ENCODE results near the gene NCOR1. TPM values are rescaled to one million over a fixed set of nuclear protein-coding genes. Genes with fewer than 3 reads are reported as not detected.

The NCOR1 gene
- total and polyA plus RNA-seq, 2 of the 13 experiments (the other 11 are each of a cell fraction or from before 2014, with no cell fraction given), result 57.0 to 71.7 TPM

DNA sequence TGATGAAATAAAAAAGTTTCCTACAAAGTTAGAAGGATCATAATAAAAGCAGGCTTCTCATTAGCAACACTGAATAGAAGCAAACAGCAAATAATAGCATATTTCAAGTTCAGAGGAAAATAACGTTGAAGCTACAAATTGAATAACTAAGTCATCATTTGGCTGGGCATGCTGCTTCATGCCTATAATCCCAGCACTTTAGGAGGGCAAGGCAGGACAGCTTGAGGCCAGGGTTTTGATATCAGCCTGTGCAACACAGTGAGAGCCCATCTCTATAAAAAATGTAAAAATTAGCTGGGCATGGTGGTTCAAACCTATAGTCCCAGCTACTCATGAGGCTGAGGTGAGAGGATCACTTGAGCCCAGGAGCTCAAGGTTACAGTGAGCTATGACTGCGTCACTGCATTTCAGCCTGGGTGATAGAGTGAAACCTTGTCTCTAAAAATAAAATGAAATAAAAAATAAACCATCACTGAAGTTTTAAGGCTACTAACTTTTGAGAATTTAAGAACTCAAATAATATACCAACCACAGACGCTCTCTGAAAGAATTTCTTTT lies 25.5 kb downstream of the NCOR1 start (continued):
- TF ChIP-seq, protein P1, sequence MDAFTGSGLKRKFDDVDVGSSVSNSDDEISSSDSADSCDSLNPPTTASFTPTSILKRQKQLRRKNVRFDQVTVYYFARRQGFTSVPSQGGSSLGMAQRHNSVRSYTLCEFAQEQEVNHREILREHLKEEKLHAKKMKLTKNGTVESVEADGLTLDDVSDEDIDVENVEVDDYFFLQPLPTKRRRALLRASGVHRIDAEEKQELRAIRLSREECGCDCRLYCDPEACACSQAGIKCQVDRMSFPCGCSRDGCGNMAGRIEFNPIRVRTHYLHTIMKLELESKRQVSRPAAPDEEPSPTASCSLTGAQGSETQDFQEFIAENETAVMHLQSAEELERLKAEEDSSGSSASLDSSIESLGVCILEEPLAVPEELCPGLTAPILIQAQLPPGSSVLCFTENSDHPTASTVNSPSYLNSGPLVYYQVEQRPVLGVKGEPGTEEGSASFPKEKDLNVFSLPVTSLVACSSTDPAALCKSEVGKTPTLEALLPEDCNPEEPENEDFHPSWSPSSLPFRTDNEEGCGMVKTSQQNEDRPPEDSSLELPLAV (CRISPR knock-in tag; conservative IDR thresholded peaks at IDR 0.05; ENCODE audit: low read depth), result no peak
- TF ChIP-seq, protein P2, sequence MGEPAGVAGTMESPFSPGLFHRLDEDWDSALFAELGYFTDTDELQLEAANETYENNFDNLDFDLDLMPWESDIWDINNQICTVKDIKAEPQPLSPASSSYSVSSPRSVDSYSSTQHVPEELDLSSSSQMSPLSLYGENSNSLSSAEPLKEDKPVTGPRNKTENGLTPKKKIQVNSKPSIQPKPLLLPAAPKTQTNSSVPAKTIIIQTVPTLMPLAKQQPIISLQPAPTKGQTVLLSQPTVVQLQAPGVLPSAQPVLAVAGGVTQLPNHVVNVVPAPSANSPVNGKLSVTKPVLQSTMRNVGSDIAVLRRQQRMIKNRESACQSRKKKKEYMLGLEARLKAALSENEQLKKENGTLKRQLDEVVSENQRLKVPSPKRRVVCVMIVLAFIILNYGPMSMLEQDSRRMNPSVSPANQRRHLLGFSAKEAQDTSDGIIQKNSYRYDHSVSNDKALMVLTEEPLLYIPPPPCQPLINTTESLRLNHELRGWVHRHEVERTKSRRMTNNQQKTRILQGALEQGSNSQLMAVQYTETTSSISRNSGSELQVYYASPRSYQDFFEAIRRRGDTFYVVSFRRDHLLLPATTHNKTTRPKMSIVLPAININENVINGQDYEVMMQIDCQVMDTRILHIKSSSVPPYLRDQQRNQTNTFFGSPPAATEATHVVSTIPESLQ (CRISPR knock-in tag; conservative IDR thresholded peaks at IDR 0.05), result no peak
- TF ChIP-seq ZNF629 (CRISPR knock-in tag; conservative IDR thresholded peaks at IDR 0.05) (no peak), NCOA5 (CRISPR knock-in tag; IDR thresholded peaks at IDR 0.05) (no peak), MEIS1 (CRISPR knock-in tag; IDR thresholded peaks at IDR 0.05; ENCODE audit: borderline replicate concordance) (no peak), ZNF552 (CRISPR knock-in tag; IDR thresholded peaks at IDR 0.05; ENCODE audit: borderline replicate concordance) (no peak), ONECUT2 (CRISPR knock-in tag; IDR thresholded peaks at IDR 0.05) (no peak), ZNF644 (CRISPR knock-in tag; IDR thresholded peaks at IDR 0.05; ENCODE audit: low read depth) (no peak)

- POLR2A ChIA-PET, result no interaction called here
These were observed 27.7 kb downstream of the NCOR1 start for GRCh38 chr17:16187642-16188041.

More at GRCh38 chr17:16187642-16188041, 27.7 kb downstream of the NCOR1 start:
- no peak for TF ChIP-seq DPF2 (CRISPR knock-in tag; IDR thresholded peaks at IDR 0.05; ENCODE audit: borderline replicate concordance, low read depth)
- no peak for TF ChIP-seq CENPX (CRISPR knock-in tag; IDR thresholded peaks at IDR 0.05)
- TF ChIP-seq ZNF672 (CRISPR knock-in tag; IDR thresholded peaks at IDR 0.05), result no peak
- TF ChIP-seq, protein P3, sequence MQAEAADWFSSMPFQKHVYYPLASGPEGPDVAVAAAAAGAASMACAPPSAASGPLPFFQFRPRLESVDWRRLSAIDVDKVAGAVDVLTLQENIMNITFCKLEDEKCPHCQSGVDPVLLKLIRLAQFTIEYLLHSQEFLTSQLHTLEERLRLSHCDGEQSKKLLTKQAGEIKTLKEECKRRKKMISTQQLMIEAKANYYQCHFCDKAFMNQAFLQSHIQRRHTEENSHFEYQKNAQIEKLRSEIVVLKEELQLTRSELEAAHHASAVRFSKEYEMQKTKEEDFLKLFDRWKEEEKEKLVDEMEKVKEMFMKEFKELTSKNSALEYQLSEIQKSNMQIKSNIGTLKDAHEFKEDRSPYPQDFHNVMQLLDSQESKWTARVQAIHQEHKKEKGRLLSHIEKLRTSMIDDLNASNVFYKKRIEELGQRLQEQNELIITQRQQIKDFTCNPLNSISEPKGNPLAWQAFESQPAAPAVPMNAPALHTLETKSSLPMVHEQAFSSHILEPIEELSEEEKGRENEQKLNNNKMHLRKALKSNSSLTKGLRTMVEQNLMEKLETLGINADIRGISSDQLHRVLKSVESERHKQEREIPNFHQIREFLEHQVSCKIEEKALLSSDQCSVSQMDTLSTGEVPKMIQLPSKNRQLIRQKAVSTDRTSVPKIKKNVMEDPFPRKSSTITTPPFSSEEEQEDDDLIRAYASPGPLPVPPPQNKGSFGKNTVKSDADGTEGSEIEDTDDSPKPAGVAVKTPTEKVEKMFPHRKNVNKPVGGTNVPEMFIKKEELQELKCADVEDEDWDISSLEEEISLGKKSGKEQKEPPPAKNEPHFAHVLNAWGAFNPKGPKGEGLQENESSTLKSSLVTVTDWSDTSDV (CRISPR knock-in tag; IDR thresholded peaks at IDR 0.05), result no peak
- no peak for TF ChIP-seq ATF1 (CRISPR knock-in tag; IDR thresholded peaks at IDR 0.05)
- no peak for TF ChIP-seq ZNF746 (CRISPR knock-in tag; IDR thresholded peaks at IDR 0.05)
- no peak for TF ChIP-seq NFIB (CRISPR knock-in tag; IDR thresholded peaks at IDR 0.05; ENCODE audit: borderline replicate concordance)
- no peak overlapping the region for H3K27ac ChIP-seq (ENCODE audit: extremely low read length, insufficient read depth, low read length)
- no peaks in the 10 kb centered on the region for H3K27me3 ChIP-seq (ENCODE audit: control insufficient read depth in 1 of 2, insufficient read depth in 2 of 2, low read length in 2 of 2)
- in situ Hi-C loops (cut with HindIII; ENCODE audit: extremely low pct_ligation_motif_present, low pct_unique_long_range_greater_than_20kb), result no loop called here
- 92% methylated on average over 5 of the region's 5 CpGs for WGBS (ENCODE audit: low lambda C conversion rate)
- intact Hi-C loops (cut with micrococcal nuclease; ENCODE audit: unreplicated experiment), result no loop called here
- DNase-seq (ENCODE audit: low spot score), result no peak
- no peak for FAIRE-seq
- no peak overlapping the region for H3K9ac ChIP-seq (ENCODE audit: insufficient read depth, low read depth, low read length)
- peaks cover 10 to 64% of the 10 kb centered on the region in 2 experiments; a peak in 4 of 5 replicates for H3K36me3 ChIP-seq (replicated peaks in 1 of 2; ENCODE audit: control insufficient read depth in 1 of 2, insufficient read depth in 2 of 2, low read length in 2 of 2)
- H2AFZ ChIP-seq (ENCODE audit: low read length), result no peak overlapping the region
- H3K4me3 ChIP-seq (replicated peaks in 1 of 3; ENCODE audit: insufficient read depth in 1 of 3, low read depth in 2 of 3, low read length in 3 of 3), result no peak overlapping the region
- no peaks in the 10 kb centered on the region; the same call in 1 of the 2 replicates for H4K20me1 ChIP-seq (ENCODE audit: insufficient read depth, low read length)
- no peaks in the 10 kb centered on the region for H3K9me3 ChIP-seq (ENCODE audit: low read length)
- BruUV-seq (replicated peaks), result no TSS peak
- H3K4me2 ChIP-seq (ENCODE audit: low read depth, low read length), result no peak overlapping the region
- CTCF ChIA-PET (ENCODE audit: low intra/inter-chr PET ratio, low total read pairs), result no interaction called here
- peaks cover 66% of the 10 kb centered on the region for H3K79me2 ChIP-seq (ENCODE audit: insufficient read depth, low read length)
- H3K4me1 ChIP-seq (ENCODE audit: insufficient read depth, low read length), result no peaks in the 10 kb centered on the region
- ATAC-seq, result no peak
